HCEC 1CT (cell line): Measurements from ENCODE around the gene KLHL3.

ENCODE experiments used
- DNase-seq: peaks from one replicate; pipeline ENCODE4 v3.0.0-alpha.2; 2017

The KLHL3 gene

DNA sequence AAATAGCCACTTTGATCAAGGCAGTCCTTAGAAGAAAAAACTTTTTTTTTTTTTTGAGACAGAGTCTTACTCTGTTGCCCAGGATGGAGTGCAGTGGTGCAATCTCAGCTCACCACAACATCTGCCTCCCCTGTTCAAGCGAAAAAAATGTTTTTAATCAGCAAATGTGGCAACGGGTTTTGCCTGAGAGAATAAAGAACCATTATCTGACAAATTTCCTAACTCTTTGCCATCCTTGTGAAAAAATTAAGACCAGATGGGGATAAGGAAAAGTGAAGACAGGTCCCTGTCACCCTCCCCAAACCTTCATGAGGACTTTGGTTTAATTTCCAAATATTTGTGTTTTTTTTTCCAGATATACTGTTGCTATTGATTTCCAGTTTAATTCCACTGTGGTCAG lies 129.5 kb downstream of the KLHL3 start:
- DNase-seq: no peak

DNA sequence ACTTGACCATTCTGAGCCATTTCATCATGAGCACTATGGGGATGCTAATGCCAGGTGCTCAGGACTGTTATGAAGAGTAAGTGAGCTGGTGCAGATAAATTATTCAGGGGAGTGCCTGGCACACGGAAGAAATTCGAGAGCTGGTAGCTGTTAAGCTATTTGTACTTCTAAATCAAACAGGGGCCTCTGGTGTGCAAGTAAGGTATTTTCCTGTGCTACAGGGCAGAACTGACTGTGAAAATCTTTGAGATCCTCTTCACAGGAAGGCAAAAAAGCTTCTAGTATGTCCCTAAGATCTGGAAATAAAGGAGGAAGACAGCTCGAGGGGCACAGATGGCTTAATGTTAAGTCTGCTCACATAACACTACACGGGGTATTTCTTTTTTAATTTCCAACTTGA lies 130.5 kb downstream of the KLHL3 start:
- DNase-seq: no peak

DNA sequence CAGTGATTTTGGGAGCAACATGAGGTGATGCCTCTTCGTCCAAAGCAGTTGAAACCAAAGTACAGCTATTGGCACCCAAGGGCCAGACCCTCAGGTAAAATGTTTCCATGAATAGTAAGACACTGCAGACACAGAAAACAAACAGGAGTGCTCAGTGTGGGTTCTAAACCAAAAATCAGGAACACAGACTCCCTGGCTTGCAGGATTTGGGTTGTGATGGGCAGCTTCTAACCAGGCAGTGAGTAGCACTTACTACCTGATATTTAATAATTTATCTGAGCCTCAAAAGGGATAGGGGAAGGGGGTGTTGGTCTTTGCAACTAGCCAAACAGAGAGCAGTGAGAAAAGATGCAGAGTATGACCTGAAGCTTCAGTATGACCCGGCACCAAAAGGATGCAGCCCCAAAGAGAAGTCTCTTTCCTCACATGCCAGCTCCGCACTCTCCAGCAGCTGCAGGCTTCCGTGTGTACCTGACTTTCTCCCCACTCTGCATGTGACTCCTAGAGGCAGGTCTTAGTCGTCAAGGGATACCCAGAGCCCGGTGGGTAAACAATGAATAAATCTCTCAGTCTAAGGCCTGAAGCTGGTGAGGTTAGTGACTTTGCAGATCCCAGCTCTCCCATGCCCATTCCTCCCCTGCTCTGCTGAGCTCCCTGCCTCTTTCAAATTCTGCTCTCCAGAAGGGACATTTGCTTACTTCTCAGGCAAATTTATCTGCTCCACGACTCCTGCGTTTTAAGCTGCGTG lies 131.4 kb downstream of the KLHL3 start:
- DNase-seq: no peak

DNA sequence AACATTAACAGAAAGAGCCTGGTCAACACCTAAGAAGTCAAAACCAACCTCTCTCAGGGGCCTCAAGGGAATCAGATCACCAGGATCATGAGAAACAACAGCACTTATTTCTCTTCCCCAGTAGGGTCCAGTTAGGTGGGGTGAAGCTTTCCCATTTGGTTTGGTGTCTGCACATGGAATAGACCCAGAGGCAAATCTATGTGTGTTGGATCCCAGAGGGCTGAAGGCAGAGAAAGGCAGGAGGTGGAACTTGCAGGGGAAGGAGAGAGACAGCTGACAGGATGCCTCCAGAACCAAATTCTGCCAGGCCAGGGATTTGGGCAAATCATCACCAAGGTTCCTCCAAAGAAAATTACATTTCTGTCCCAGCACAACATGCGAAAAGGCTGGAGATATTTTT lies 132.0 kb downstream of the KLHL3 start:
- DNase-seq: no peak

DNA sequence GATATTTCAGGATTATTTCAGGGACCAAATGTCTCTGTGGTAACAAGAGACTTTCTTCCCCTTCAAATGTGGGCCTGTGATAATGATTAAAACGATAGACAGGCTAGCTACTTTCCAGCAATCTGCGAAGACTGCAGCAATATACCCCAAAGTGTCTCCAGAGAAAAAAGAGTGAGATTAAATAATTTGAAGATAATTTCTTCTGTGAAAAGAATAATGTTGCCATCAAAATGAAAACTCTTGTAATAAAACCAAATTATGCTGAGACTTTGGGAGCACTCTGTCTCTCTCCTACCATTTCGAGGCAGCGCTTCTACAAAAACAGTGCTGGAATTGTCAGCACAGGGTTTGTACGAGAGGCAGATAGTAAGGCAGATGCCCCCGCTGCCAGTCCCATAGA lies 132.5 kb downstream of the KLHL3 start:
- no peak for DNase-seq

DNA sequence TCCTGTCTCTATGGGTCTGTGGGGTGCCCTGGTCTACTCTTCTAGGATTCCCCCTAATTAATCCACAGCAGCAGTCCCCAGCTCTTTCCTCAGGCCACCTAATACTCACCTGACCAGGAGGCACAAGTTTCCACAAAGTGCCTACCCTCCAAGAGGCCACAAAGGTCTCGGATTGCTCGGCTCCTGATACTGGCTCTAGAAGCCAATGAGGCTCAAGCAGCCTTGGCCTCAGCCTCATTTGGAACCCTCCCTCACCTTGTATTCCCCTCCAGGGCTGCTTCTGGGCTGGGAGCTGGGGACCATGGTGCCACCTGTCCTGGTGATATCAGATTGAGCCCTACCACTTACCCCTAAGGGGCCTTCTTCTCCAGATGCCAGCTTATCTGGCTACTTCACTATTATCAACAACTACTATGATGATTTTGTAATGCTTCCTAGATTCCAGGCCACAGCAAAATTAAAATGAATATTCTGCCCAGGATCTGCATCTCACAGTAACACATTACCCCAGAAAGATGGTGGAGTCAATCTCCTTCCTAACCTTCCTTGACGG lies 133.1 kb downstream of the KLHL3 start:
- DNase-seq: no peak

DNA sequence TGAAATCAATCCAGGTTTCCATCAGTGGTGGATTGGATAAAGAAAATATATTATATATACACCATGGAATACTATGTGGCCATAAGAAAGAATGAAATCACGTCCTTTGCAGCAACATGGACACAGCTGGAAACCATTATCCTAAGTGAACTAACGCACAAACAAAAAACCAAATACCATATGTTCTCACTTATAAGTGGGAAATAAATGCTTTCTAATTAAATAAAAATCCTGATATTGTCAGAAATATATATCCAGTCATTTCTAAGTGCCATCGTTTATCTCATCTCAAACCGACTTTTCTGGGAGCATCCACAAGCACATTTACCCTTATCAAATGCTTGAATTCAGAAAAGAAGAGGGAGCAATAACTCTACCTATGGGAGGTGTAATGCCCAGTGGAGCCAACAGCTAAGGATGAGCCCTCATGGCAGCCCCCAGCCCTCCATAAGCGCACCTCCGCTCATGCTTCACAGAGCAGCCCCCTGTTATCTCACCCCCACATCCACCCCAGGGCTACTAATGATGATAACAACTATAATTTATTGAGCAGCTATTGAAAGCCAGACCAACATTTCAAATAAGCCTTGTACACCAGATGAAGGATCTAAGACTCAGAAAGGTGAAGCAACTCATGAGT lies 135.0 kb downstream of the KLHL3 start:
- no peak for DNase-seq

DNA sequence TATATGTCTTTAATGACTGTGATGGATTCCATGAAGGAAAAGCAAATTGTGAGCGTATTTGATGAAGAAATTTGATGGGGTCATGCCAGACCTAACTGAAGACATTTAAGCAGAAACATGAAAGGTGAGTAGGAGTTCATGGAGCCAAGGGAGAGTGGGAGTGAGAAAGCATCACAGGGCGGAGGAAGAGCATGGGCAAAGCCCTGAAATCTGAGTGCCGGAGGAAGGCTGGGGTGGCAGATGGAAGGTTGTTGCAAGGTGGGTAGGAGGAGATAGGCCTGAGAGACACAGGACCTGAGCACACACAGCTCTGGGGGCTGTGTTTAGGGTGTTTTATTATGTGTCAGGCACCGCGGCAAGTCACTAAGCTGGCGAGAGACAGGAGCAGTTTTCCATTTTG lies 136.4 kb downstream of the KLHL3 start:
- DNase-seq: no peak

DNA sequence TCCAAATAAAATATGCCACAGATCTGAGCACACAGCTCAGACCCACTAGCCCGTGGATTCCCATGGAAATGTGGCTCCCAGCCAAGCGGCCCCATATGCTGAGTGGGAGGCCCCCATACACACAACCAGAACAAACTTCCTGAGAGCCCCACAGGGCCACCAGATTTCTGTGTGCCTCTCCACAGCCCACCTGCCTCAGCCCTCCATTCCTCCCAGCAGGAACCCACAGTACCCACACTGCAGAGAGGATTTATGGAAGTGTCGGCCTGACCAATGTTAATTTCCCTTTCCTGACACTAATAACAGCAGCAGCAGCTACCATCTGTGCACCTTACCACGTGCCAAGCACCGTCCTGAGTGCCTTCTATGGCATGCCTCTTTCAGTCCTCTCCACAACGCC lies 137.5 kb downstream of the KLHL3 start:
- no peak for DNase-seq

DNA sequence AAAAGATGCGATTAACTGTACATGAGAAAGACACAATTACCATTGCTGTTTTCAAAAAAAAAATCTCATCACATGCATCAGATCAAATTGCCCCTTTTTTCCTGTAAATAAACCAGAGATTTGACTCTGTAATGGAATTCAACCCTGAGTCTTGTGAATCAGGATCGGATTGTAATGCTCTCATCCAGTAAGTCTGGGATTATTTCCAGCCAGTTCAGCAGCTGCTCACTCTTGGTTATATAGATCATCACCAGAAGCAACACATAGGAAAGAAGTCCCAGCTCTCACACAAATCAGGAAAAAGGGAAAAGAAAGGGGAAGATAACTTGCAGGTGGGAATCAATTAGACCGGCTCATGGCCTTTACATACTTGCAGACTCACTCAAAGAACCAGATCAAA lies 138.9 kb downstream of the KLHL3 start:
- DNase-seq: no peak

DNA sequence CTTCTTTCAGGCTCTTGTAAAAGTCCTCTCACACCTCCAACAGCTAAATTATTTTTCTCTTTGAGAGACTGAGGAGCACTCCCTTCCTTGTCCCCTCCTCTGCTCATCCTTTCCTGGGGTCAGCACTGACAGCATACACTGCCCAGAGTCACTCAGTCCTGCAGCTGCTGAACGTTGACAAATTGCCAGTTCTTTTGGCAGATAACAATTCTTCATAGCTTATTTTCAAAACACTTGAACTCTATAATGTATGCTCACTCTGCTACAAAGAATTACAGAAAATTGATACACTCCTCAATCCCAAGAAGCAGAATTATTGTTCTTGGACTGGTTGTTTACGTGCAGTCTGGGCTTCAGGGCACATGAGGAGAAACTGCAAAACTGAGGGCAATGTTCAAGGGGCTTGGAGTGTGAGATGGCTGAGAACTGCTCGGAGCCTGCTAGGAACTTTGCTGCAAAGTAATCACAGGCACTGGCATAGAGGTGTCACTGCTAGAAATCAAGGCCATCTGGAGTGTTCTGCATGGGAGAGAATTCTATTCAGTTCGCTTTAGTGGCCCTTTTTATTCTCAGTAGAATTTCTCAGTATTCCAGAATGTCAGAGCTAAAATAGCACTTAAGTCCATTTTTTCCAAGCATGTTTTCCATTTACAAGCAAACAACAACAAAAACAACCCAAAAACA lies 140.4 kb downstream of the KLHL3 start:
- DNase-seq: no peak

DNA sequence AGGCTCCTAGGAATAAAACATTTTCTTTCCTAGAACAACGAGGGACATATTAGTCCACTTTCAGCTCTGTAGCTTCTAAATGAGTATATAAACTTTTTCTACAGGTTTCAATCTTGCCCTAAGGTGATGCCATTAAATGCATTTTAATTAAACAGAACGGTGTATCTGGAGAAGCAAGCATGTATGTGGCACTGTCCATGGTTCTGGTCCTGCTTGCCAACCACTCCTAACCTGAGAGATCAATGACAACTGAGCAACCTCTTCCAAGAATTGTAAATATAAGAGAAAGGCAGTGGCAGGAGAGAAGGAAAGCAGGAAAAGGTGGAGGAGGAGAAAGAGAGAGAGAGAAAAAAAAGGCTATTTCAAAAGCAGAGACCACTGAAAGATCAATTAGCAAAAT lies 141.2 kb downstream of the KLHL3 start:
- DNase-seq: no peak

DNA sequence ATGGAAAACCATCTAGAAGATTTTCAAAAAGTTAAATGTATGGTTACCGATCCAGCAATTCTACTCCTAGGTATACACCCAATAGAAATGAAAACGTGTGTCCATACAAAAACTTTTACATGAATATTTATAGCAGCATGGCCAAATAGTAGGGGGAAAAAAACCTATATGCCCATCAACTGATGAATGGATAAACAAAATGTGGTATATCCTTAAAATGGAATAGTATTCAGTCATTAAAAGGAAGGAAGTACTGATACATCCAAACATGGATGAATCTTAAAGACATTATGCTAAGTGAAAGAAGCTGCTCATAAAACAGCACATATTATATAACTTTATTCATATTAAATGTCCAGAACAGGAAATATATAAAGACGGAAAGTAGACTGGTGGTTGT lies 143.6 kb downstream of the KLHL3 start:
- no peak for DNase-seq

DNA sequence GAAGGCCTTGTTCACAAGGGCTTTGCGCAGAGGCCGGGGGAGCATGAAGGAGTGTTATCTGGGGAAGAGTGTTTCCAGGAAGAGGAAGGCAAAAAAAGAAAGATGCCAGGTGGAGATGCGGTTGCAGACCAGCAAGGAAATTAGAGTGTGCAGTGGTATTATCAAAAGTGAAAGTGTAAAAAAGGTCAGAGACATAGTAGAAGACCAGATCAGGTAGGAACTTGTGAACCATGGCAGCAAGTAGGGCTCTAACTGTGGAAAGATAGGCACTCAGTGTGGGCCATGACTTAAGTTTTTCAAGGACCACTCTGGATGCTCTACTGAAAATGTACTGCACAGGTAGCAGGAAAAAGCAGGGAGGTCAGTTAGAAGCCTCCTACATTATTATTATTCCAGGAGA lies 146.7 kb downstream of the KLHL3 start:
- no peak for DNase-seq

DNA sequence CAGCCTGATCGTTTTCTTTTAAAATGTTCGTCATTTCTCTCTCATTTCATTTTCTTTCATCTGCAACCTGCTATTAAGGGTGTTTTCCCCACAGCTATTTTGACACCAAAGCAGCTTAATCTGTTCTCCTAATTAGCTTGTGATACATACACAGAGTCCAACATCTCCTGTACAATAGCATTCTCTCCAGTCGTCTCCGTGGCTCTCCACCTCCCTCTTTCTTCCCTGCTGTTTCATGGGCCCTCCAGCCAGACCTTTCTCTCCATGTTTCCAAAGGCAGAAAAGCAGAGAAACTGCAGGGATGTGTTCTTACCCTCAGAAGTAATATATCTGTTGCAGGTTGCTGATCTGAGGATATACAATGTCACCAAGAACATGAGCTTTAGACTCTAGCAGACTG lies 148.0 kb downstream of the KLHL3 start:
- DNase-seq: no peak

DNA sequence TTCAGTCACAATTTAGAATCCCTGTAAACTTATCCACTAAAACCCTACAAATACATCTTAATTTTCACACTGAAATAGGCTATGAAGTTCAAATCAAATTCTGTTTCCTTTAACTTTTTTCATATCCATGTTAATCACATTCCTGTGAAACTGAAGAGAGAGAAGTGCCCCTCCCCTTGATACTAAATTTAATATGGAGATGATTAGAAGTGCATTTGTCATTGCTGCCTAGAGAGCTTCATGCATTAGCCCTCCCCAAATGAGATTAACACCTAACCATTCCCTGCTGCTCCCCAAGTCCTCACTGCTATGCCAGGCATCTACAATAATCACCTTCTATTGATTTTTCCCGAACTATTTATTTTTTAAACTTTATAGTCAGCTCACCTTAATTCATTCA lies 151.6 kb downstream of the KLHL3 start:
- DNase-seq: no peak

DNA sequence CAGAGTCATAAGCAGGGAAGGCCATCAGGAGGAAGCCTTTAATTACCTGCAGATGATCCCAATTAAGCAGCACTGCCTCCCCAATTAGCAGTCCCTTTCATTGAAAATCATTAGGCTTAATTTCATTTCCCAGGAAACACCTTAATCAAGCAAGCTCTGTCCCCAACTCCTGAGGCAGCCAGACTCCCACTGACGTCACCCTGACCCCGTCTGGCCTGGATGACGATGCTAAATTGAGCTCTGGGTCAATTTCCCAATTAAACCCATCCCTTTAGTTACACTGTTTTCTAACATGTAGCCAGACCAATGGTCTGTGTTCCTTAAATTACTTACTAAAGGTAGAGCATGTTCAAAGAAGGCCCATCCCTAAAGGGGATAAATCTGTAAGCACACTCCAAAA lies 152.8 kb downstream of the KLHL3 start:
- DNase-seq: no peak

DNA sequence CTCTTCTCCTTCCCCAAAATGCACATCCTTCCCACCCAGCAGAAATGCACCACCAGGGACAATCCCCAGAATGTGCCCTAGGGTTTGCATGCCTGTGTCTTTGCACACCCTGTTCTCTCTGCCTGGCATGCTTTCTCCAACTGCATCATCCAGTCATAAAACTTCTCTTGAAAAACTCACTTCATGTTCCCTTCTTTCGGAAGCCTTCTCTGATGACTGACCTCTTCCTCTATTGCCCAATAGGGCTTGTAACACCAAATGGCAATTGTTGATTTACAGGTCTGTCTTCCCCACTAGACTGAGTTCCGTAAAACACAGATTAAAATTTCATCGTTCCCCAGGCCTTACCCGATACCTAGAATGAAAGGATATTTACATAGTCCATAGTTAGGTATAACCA lies 153.7 kb downstream of the KLHL3 start:
- no peak for DNase-seq

DNA sequence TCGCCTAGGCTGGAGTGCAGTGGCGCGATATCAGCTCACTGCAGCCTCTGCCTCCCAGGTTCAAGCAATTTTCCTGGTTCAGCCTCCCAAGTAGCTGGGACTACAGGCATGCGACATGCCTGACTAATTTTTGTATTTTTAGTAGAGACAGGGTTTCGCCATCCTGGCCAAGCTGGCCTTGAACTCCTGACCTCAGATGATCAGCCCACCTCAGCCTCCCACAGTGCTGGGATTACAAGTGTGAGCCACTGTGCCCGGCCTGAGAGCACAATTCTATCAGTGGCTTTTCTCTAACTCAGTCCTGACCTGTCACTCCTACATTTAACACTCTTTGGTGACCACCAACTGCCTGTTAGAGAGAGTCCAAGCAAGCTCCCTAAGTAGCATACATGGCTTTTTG lies 154.1 kb downstream of the KLHL3 start:
- DNase-seq: no peak

DNA sequence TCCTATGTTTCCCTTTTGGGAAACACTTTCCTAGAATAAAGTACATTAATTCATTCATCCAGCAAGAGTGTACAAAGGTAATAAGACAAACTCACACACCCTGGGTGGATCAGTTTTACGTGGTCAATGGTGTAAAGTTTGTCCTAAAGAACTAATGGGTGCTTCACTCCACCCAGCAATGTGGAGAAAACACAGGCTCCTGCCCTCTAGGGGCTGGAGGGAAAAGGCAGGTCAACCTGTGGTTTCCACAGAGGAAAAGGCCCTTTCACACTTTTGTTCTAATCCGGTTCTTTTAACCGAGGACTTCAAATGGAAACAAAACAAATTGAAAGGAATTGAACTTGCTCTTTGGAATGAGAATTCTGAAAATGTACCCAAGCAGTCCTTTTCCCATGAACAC lies 155.9 kb downstream of the KLHL3 start:
- no peak for DNase-seq

DNA sequence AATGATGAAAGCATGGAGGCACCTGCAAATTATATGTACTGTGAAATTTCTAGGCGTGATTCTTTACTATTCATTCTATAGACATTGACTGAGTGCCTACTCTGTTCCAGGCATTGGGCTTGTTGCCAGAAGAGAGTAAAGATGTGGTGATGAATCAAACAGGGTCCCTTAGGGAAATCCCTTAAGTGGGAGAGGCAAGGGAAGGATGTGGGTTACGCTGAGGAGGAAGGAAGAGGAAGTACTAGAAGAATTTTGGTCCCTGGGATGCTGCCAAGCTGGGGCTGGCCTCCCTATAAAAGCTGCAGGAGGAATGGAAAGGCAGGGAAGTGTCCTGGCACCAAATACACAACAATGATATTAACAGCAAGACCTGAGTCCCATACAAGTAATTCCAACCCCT lies 160.0 kb downstream of the KLHL3 start:
- DNase-seq: no peak

DNA sequence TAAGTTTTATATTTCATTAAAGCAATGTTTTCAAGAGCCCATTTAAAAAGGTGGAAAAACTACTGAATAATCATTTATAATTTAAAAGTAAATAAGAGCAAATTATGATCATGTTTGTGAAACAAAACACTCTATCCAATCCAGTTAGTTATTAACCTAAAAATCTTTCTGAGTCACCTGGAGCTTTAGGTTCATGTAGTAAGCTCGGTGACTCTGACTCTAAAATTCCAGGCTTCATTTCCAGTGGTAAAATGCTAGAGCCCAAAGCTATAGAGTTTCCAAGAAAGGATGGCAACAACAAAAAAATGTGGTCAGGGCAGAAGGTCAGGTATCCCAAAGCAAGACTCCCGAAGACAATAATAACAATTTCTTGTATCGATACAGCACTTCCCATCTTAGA lies 160.7 kb downstream of the KLHL3 start:
- DNase-seq: no peak

DNA sequence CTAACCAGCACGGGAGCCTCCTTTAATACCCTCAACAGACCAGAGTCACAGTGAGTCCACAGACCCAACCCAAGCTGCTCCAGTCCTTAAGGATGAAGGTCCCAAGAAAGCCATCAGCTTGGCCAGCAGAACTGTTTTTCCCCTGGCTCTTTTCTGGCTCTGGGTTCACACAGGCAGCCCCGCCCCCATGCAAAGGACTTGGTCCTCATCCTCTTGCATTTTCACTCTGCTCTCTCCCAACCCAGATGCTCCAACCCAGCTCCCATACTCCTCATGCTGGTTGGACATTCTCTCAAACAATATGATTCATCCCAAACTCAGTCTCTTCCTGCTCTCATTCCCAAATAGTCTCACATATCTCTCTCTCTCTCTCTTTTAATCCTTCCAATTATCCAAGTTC lies 162.5 kb downstream of the KLHL3 start:
- DNase-seq: no peak

DNA sequence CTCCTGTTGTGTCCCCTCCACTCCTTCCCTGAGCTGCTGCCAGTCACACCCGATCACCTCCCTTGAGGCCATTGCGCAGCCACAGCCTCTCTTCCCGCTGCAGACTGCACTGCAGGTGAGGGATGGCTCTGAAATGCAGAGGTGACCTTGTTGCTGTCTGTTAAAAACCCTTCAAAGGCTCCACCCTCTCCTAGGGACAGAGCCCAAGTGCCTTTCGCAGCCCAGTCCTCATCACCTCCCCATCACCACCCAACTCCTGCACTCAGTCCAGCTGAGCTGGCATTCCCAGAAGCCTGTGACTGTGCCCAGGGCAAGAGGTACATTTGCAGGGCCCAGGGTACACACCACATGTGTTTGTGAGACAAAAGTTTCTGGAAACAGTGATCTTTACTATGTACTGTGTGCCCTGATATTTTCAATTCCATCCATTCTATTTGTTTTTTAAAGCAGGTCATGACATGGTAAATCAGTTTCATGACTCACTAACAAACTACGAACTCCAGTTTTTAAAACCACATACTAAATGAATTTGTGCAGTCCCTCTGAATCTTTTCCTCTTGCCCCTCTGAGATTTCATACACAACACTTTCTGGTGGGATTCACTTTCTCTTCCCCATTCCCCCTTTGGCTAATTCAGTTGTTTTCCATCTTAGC lies 163.7 kb downstream of the KLHL3 start:
- no peak for DNase-seq
